Fibroblast of mammary gland (primary cell): ENCODE data around the gene MYO1D.

Experiments
- DNase-seq: peaks from one replicate; pipeline ENCODE4 v3.0.0-alpha.2; 2010; ENCODE audit warnings: low read depth
- H3K4me3 ChIP-seq: 2 replicates; pipeline ENCODE4 v1.5.1; 2011; ENCODE audit warnings: low read depth, mild to moderate bottlenecking, low read length, moderate library complexity; ENCODE audit not compliant: control insufficient read depth
- TF ChIP-seq, protein P1 (sequence below): conservative IDR thresholded peaks from 2 replicates; pipeline ENCODE4 v1.5.1; 2011; ENCODE audit warnings: low read depth, low read length, inconsistent platforms; ENCODE audit not compliant: control insufficient read depth, insufficient read depth

Gene MYO1D

DNA sequence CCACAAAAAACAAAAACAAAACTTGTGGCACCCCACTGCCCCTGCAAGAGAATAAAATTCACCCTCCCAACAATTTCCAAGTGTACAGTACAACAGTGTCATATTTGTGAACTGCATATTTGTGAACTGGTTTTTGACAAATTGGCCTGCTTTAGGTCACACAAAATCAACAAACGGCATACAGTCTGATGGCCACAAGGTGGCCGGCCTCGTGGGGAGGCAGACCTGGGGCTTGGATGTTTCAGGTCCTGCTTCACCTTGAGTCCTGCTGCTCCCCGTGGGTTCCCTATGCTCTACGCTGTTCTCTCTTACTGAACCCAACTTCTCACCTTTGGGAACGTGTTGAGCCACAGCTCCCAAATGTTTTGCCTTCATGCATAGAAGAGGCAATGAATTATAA is 287.9 kb downstream of the MYO1D start:
- TF ChIP-seq, protein P1, sequence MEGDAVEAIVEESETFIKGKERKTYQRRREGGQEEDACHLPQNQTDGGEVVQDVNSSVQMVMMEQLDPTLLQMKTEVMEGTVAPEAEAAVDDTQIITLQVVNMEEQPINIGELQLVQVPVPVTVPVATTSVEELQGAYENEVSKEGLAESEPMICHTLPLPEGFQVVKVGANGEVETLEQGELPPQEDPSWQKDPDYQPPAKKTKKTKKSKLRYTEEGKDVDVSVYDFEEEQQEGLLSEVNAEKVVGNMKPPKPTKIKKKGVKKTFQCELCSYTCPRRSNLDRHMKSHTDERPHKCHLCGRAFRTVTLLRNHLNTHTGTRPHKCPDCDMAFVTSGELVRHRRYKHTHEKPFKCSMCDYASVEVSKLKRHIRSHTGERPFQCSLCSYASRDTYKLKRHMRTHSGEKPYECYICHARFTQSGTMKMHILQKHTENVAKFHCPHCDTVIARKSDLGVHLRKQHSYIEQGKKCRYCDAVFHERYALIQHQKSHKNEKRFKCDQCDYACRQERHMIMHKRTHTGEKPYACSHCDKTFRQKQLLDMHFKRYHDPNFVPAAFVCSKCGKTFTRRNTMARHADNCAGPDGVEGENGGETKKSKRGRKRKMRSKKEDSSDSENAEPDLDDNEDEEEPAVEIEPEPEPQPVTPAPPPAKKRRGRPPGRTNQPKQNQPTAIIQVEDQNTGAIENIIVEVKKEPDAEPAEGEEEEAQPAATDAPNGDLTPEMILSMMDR, result peak; percentile 10
- no peak for DNase-seq

DNA sequence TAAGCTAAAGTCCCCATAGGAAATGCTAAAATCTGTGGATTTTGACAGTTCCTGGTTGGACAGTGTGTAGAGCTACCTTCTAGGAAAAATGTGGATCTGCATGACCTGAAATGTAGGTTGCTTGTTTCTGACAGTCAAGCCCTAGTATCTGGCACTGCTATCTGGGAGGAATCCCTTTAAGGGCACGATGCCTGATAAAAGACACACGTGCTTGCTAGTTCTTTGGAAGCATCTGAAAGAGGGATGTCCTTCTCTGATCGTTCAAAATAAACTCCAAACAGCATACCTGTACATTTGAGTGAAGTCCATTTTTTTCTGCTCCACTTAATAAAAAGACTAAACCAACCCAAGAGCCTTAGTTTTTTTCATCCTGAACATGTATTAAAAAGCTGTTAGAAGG is 288.8 kb downstream of the MYO1D start:
- no peak overlapping the region for H3K4me3 ChIP-seq
- DNase-seq, result no peak
- TF ChIP-seq, protein P1, result no peak

More for the DNA sequence above, 287.9 kb downstream of the MYO1D start:
- no peak overlapping the region for H3K4me3 ChIP-seq

DNA sequence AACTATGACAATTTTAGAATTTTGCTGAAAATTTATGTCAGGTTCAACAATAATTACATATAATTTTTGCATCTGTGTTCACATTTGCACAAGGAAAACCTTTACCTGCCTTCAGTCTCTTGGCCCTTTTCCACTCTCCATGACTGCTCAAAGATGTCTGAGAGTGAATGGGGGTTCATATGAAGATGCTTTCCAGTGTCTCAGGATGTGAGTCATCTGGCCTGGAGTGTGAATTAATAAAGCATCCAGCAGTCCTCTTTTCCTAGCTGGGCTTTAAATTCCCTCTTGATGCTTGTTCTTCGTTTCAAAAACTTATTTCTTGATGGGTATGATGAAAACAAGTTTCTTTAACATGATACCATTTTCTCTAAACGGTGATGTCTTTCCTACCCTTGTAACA is 290.3 kb downstream of the MYO1D start:
- TF ChIP-seq, protein P1, result no peak
- H3K4me3 ChIP-seq, result no peak overlapping the region
- peak; percentile 51 for DNase-seq

DNA sequence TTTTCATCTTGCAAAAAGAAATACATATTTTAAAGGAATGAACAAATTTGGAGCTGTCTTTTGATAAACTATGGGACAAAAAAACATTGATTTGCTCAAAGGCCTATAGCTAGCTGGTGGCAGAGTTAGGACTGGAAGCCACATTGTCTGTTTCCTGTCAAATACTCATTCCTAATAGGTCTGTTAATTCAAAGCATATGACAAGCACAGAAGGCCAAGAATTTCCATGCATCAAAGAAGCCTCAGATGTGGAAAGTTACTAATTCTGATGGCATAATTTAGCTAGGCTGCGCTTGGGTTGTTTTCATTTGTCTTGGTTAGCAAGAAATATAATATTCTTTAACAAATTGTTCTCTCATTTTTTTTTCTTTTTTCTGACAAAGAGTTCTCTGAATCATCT is 292.1 kb downstream of the MYO1D start:
- DNase-seq, result peak; percentile 49
- no peak overlapping the region for H3K4me3 ChIP-seq
- TF ChIP-seq, protein P1, result no peak

DNA sequence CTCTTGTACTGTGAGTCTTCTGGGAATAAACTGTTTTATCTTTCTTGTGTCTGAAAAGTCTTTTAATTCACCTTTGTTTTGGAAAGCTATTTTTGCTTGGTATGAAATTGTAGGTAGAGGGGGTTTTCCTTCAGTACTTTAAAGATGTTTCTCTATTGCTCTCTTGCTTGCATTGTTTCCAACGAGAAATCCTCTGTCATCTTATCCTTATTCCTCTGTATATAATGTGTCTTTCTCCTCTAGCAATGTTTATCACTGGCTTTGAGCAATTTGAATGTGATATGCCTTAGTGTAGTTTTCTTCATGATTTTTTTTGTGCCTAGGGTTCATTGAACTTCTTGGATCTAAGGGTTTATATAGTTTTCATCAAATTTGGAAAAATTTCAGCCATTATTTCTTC is 293.9 kb downstream of the MYO1D start:
- TF ChIP-seq, protein P1, result no peak
- no peak overlapping the region for H3K4me3 ChIP-seq
- DNase-seq, result no peak

DNA sequence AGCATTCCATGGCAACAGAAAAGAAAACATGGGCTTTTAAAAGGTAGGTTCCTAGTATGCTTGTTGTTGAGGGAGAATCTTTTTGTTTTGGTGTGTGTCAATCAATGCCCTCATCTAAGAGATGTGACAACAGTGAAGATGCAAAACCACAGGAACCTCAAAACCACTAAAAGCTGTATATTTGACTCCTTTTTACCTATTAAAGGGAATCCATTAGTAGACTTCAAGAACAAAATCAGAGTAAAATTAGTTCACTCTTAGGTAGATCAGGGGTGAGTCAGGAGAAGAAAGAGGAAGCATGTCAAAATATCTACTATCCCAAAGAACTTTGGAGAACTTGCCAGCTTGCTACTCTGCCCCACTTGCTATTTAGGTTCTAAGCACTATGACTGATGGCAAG is 301.1 kb downstream of the MYO1D start:
- DNase-seq, result no peak
- TF ChIP-seq, protein P1, result no peak
- no peak overlapping the region for H3K4me3 ChIP-seq

DNA sequence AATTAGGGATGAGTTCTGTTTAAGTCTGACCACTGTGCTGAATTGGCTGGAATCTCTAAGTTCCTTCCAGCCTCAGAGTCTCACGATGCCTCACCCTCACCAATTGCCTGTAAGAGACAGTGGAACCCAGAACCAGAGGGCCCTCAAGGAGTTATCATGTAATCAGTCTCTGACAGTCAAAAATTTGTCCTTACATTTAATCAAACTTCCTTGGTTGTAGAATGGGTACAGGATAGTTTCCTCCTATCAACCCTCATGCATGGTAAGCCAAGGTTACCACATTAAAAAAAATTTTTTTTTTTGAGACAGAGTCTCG is 306.9 kb downstream of the MYO1D start:
- no peak for DNase-seq

More for the DNA sequence above, 306.9 kb downstream of the MYO1D start:
- TF ChIP-seq, protein P1, result no peak
- H3K4me3 ChIP-seq, result no peak overlapping the region
